Measurements from ENCODE around the gene HOXD13.

The HOXD13 gene

GRCh38 chr2:176121190-176122051, 28.9 kb downstream of the HOXD13 start:
- DNase-seq (ENCODE audit: low read depth in 2 of 2): no peak

- no peak for DNase-seq (ENCODE audit: low read depth in 2 of 2)
Observed at GRCh38 chr2:176122052-176122682, 29.6 kb downstream of the HOXD13 start.

DNA sequence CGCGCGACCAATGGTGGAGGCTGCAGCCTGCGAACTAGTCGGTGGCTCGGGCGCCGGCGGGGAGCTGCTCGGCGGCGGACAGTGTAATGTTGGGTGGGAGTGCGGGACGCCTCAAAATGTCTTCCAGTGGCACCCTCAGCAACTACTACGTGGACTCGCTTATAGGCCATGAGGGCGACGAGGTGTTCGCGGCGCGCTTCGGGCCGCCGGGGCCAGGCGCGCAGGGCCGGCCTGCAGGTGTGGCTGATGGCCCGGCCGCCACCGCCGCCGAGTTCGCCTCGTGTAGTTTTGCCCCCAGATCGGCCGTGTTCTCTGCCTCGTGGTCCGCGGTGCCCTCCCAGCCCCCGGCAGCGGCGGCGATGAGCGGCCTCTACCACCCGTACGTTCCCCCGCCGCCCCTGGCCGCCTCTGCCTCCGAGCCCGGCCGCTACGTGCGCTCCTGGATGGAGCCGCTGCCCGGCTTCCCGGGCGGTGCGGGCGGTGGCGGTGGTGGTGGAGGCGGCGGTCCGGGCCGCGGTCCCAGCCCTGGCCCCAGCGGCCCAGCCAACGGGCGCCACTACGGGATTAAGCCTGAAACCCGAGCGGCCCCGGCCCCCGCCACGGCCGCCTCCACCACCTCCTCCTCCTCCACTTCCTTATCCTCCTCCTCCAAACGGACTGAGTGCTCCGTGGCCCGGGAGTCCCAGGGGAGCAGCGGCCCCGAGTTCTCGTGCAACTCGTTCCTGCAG, 30.3 kb downstream of the HOXD13 start, which contains the start of gene HOXD9:
HOXD9 (plus strand) TSS at position 37 of the 728 bp plus-strand sequence; CDS start at position 87, 50 bp downstream.
- no peak for DNase-seq (ENCODE audit: low read depth in 2 of 2)

- no peak for DNase-seq (ENCODE audit: low read depth in 2 of 2)
Observed at GRCh38 chr2:176123411-176124109, 31.0 kb downstream of the HOXD13 start.

GRCh38 chr2:176124110-176124946, 31.8 kb downstream of the HOXD13 start:
- no peak for DNase-seq (ENCODE audit: low read depth in 2 of 2)

DNA sequence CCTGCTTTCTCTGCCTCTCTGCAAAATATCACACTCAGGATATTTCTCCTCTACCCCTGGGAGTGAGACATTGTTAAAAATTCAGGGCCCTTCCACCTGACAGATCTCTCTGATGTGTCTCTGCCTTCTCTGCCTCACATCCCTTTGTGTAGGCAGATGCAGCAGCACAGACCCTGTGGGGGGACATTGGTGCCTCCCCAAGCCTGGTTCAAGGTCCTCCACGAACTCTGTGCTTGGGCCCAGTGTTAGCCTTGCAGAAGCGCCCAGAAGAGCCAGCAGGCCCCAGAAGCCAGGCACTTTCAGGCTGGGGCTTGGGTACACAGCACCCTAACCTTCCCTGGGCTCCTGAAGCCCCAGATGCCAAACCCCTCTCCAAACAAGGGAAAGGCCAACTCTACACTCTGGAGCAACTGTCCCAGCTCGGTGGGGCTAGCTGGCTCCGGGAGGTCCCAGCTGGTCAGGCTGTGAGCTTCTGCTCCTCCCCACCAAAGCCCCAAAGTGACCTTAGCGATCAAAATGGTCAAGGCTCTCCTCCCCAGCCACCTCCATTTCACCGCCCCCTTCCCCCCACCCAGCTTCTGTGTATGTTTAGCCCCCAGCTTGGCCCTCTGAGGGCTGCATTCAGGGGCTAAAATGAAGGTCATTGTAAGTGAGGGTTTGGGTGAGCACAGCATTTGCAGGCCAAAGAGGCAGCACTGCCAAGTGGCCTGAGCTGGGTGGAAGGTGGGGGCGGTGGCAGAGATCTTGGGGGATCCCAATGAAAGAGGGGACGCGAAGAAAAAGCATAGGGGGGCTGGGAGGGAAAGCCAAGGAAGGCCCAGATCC, 32.6 kb downstream of the HOXD13 start:
- DNase-seq (ENCODE audit: low read depth in 2 of 2): no peak

GRCh38 chr2:176125772-176126054, 33.2 kb downstream of the HOXD13 start:
- DNase-seq (ENCODE audit: low read depth in 2 of 2): no peak

- peak; percentile 40 to 42 for DNase-seq (ENCODE audit: low read depth in 2 of 2)
Observed at GRCh38 chr2:176126929-176127773, 34.6 kb downstream of the HOXD13 start.

DNA sequence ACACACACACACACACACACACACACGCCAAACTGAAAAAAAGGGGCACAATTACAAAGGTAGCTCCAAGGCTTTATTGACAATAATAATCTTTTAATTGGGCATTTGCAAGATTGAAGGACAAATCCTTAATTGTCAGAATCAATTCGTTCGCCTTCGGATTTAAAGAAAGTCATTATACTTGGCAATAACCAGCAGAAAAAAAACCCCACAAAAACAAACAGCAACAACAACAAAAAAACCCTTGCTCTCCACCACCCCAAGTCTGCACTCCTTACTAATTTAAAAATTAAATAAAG, 35.2 kb downstream of the HOXD13 start:
- DNase-seq (ENCODE audit: low read depth in 2 of 2): no peak

DNA sequence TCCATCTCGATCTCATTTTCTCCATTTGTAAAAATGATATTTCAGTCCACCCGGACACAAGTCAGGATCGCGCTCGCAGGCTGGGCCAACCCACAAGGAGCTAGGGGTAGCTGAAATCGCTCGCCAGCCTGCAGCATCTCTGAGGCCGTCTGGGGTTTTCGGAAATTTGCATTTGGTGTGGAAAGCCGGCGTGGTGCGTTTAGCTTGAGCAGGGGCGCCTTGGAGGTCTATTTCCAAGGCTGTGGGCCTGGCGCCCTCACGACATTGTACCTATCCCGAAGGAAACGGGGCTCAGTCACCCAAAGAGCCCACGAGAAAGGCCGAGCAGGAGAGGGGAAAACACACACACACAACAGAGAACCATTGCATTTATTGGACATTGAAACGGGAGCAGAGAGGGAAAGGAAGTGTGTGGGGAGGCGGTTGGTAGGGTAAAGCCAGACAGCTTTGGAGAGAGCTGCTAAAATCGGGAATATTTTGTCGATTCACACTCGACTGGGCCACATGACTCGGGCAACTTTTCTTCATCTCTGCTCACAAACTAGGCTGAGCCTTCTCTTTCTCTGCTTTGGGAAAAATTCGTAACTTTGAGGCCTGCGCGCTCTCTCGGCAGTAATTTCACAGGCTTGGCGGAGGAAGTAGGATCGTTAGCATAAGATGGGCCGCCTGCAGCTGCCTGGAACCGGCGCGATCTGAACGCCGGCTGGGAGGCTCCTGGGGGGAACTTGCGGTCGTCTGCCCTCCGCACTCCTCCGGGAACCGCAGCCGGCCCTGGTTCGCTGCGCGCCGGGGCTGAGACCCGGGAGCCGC, 35.9 kb downstream of the HOXD13 start:
- no peak for DNase-seq (ENCODE audit: low read depth in 2 of 2)

DNA sequence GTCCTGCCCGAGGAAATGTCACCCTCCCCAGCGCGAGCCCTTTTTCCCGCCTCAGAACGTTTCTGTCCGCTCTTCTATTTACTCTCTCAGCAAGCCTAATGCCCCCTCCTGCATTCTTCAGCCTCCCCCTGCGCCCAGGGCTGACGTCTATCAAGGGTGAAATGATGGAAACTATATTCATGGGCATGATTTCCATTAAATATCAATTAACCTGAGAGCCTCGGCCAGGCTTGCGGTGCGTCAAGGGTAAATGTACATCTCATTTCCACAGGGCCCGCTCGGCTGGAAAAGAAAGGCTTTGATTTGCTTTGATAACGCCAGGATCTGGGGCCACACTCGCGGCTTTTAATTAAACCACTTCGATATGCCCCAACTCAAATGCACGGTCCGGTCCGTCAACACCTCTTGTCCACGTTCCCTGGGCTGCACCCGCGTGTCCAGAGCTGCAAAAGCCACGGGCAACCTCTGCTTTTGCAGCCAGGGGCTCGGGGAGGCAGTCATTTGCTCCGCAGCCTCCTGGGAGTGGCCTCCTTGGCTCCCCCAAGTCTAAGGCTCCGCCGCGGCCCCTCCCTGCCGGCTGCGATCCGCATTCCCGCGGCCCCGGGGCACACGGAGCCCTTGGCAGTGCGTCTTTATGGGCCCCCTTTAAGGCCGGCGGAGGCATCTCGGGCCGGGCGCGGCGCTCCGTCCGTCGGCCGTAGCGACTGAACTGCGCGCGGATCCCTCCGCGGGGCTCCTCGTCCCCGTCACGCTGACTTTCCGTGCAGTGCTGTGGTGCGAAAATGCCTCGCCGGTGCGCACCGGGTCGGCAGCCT, 36.7 kb downstream of the HOXD13 start, which contains the start of gene HOXD8:
HOXD8 (plus strand) TSS at position 724 of the 815 bp plus-strand sequence. CDS start 662 bp downstream, outside the sequence.
- DNase-seq (ENCODE audit: low read depth in 2 of 2): peak in 1 of 2 donors; percentile 19

DNA sequence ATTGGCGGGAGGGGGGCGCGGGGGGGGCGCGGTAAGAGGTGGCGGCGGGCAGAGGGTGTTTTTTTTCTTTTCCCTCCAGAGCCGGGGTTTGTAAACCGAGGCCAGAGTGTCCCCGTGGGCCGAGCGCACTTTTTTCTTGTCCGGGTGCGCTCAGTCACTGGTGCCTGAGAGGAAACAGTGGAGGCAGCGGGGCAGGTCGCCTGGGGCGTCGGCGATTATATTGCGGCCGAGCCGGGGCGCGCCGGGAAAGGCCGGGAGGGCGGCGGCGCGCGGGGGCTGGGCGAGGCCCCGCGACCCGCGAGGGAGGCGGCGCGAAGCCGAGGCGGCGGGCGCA, 37.3 kb downstream of the HOXD13 start:
- DNase-seq (ENCODE audit: low read depth in 2 of 2): no peak

DNA sequence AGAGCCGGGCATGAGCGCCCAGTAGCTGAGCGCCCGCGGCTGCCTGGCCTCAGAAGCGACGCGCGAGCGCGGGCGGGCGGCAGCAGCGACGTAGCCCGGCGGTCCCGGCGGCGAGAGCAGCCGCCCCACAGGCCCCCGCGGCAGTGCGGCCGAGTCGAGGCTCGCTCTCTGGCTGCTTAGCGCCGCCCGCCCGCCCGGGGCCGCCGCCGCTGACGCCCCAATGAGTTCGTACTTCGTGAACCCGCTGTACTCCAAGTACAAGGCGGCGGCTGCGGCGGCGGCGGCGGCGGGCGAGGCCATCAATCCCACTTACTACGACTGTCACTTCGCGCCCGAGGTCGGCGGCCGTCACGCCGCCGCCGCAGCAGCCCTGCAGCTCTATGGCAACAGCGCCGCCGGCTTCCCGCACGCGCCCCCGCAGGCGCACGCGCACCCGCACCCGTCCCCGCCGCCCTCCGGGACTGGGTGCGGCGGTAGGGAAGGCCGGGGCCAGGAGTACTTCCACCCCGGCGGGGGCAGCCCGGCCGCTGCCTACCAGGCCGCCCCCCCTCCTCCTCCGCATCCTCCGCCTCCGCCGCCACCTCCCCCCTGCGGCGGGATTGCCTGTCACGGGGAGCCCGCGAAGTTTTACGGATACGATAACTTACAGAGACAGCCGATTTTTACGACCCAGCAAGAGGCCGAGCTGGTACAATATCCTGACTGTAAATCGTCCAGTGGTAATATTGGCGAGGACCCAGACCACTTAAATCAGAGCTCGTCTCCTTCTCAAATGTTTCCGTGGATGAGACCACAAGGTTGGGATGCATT, 37.8 kb downstream of the HOXD13 start:
- peak in 1 of 2 donors; percentile 17 for DNase-seq (ENCODE audit: low read depth in 2 of 2)

DNA sequence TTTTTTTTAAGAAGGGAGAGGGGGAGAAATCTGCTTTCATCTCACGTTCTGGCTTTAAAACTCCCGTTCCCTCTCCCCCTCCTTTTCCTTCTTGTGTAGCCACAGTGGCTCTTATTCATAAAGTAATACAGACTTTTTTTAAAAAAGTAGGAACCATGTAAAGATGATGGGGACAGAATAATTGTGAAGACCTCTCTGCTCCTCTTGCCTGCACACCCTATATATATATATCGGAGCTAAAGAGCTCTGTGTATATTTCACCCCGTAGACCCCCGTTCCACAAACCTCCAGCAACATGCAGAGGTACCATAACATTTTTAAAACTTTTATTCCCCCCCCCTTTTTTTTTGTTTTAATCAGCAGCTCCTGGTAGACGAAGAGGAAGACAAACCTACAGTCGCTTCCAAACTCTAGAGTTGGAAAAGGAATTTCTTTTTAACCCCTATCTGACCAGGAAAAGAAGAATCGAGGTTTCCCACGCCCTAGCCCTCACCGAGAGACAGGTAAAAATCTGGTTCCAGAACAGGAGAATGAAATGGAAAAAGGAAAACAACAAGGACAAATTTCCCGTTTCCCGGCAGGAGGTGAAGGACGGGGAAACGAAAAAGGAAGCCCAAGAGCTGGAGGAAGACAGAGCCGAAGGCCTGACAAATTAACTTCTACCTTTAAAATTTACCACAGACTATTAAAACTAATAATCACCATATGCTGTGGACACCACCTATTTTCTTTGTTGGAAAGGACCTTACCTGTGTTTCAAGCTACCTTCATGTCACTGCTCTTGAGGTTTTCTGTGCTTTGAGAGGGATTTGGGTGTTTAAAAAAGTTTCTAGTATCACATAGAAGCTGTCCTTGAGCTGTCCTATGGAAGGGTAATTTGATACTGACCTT, 38.7 kb downstream of the HOXD13 start:
- no peak for DNase-seq (ENCODE audit: low read depth in 2 of 2)

GRCh38 chr2:176131848-176132158, 39.3 kb downstream of the HOXD13 start:
- DNase-seq (ENCODE audit: low read depth in 2 of 2): no peak

Data from stimulated activated CD8-positive, alpha-beta memory T cell treated with anti-CD3 and anti-CD28 coated beads, Interleukin-7, amount 100 ng/mL, for 4 hours (primary cell).